OCI-LY7 (cell line): Measurements from ENCODE around the gene XG. TPM values are rescaled to one million over a fixed set of nuclear protein-coding genes. Genes with fewer than 3 reads are reported as not detected.

Experiments used
- BruUV-seq: library from RNA; stranded (reverse); fragments of 400-500 nt; replicated peaks from 2 replicates; lab custom pipeline; 2021; lab: Mats Ljungman, UMichigan
- CTCF ChIA-PET: fragments of 300-600 bp; sonication (Branson Sonifier 250); formaldehyde crosslinking; loops from one replicate; lab custom pipeline; 2022; ENCODE audit warnings: antibody characterized with exemption; ENCODE audit not compliant: unreplicated experiment; lab: Charles Lee
- POLR2A ChIA-PET: fragments of 300-600 bp; sonication (Branson Sonifier 250); formaldehyde crosslinking; loops from one replicate; lab custom pipeline; 2022; ENCODE audit warnings: antibody characterized with exemption; lab: Charles Lee
- DNase-seq: peaks from one replicate; pipeline ENCODE4 v3.0.0-alpha.2; 2015; ENCODE audit warnings: low spot score
- H2AFZ ChIP-seq: fragments of 200-600 bp; sonication (generic), shearing (Covaris generic); 2 replicates; pipeline ENCODE4 v1.6.1; 2014; ENCODE audit warnings: mild to moderate bottlenecking, antibody characterized with exemption, low read length, moderate library complexity
- H3K27ac ChIP-seq: fragments of 200-600 bp; sonication (generic); 2 replicates; pipeline ENCODE4 v1.5.1; 2014; ENCODE audit warnings: mixed run types, low read depth, mild to moderate bottlenecking, moderate library complexity, low read length, inconsistent platforms; ENCODE audit not compliant: poor library complexity, severe bottlenecking
- H3K36me3 ChIP-seq: fragments of 200-600 bp; sonication (generic); 2 replicates; pipeline ENCODE4 v1.6.1; 2014; ENCODE audit warnings: mild to moderate bottlenecking, antibody characterized with exemption, low read length, moderate library complexity, mixed read lengths; ENCODE audit not compliant: insufficient read depth
- H3K4me1 ChIP-seq: fragments of 200-600 bp; sonication (generic); 2 replicates; pipeline ENCODE4 v1.5.1; 2014; ENCODE audit warnings: mild to moderate bottlenecking, low read length; ENCODE audit not compliant: insufficient read depth, poor library complexity, severe bottlenecking
- H3K4me2 ChIP-seq: fragments of 200-600 bp; sonication (generic); 2 replicates; pipeline ENCODE4 v1.6.1; 2014; ENCODE audit warnings: mild to moderate bottlenecking, low read length
- H3K4me3 ChIP-seq: fragments of 200-600 bp; sonication (generic); 2 replicates; pipeline ENCODE4 v1.5.1; 2014; ENCODE audit warnings: mild to moderate bottlenecking, low read depth, low read length; ENCODE audit not compliant: poor library complexity, severe bottlenecking
- H3K79me2 ChIP-seq: fragments of 200-600 bp; sonication (generic); 2 replicates; pipeline ENCODE4 v1.6.1; 2016; ENCODE audit warnings: low read depth, mild to moderate bottlenecking, low read length, moderate library complexity, mixed read lengths; ENCODE audit not compliant: insufficient read depth
- H3K9me2 ChIP-seq: fragments of 200-600 bp; sonication (generic); 2 replicates; pipeline ENCODE4 v1.6.1; 2016; ENCODE audit warnings: mild to moderate bottlenecking, low read length, mixed read lengths; ENCODE audit not compliant: insufficient read depth
- H3K9me3 ChIP-seq: fragments of 200-600 bp; sonication (generic); 2 replicates; pipeline ENCODE4 v1.6.1; 2014; ENCODE audit warnings: mild to moderate bottlenecking, mixed run types, low read length, mixed read lengths
- H4K20me1 ChIP-seq: fragments of 200-600 bp; sonication (generic); 2 replicates; pipeline ENCODE4 v1.6.1; 2014; ENCODE audit warnings: mild to moderate bottlenecking, antibody characterized with exemption, low read length, moderate library complexity, mixed read lengths; ENCODE audit not compliant: insufficient read depth
- CTCF ChIP-seq: fragments of 200-600 bp; sonication (generic); conservative IDR thresholded peaks from 2 replicates; pipeline ENCODE4 v1.5.1; 2014; ENCODE audit warnings: mild to moderate bottlenecking, antibody characterized with exemption, low read length, moderate library complexity, mixed read lengths
- EZH2phosphoT487 ChIP-seq: fragments of 200-600 bp; sonication (generic); IDR thresholded peaks from 2 replicates; pipeline ENCODE4 v1.6.1; 2018; ENCODE audit warnings: low read depth, borderline replicate concordance, mild to moderate bottlenecking, mixed run types, antibody characterized with exemption, low read length, moderate library complexity, mixed read lengths
- intact Hi-C: fragments of 100-400 bp; cut with micrococcal nuclease; formaldehyde crosslinking; loops from one replicate; pipeline ENCODE4 v1.10.0; 2022; ENCODE audit not compliant: unreplicated experiment
- total RNA-seq, 2 experiments: library from RNA; depleted of rRNA in 1 of 2; stranded (reverse); fragments of >200 nt in 1 of 2; shearing (Covaris generic) in 1 of 2; gene quantifications; 2 replicates each; pipeline ENCODE4 v1.2.3, GENCODE V29; 2014 to 2022

The XG gene
- total RNA-seq, 2 experiments from 2014 or later, result not detected

- DNase-seq, result no peak
- TF ChIP-seq EZH2phosphoT487, result no peak
- no peak for TF ChIP-seq CTCF
- Histone ChIP-seq H3K4me3 (no peak overlapping the region), H3K4me1 (no peaks in the 10 kb centered on the region), H3K9me3 (no peaks in the 10 kb centered on the region), H2AFZ (no peak overlapping the region), H4K20me1 (no peaks in the 10 kb centered on the region), H3K27ac (no peak overlapping the region), H3K36me3 (no peaks in the 10 kb centered on the region), H3K9me2 (no peaks in the 10 kb centered on the region), H3K4me2 (no peak overlapping the region), H3K79me2 (no peaks in the 10 kb centered on the region)
- ChIA-PET POLR2A (no interaction called here), CTCF (no interaction called here)
- no TSS peak for BruUV-seq
- intact Hi-C loops, result no loop called here
Measured at GRCh38 chrX:2854918-2855317, 103.1 kb downstream of the XG start.

DNA sequence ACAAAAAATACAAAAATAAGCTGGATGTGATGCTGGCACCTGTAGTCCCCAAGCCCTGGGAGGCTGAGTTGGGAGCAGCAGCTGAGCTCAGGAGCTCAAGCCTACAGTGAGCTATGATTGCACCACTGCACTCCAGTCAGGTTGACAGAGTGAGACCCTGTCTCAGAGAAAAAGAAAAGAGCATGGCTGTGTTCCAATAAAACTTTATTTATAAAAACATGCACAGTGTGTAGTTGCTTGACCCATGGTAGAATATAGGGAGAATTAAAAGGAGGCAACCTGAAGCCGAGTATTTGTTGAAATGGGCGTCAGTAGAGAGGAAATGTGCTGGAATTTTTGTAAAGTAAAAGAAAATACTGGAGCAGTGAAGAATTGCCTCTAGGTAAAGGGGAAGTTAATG is 103.9 kb downstream of the XG start:
- Histone ChIP-seq H3K9me2 (no peaks in the 10 kb centered on the region), H3K27ac (no peak overlapping the region), H3K4me1 (no peaks in the 10 kb centered on the region), H3K36me3 (no peaks in the 10 kb centered on the region), H3K4me3 (no peak overlapping the region), H4K20me1 (no peaks in the 10 kb centered on the region), H2AFZ (no peak overlapping the region), H3K4me2 (no peak overlapping the region), H3K9me3 (no peaks in the 10 kb centered on the region), H3K79me2 (no peaks in the 10 kb centered on the region)
- intact Hi-C loops, result no loop called here
- ChIA-PET POLR2A (no interaction called here), CTCF (no interaction called here)
- no peak for DNase-seq
- no TSS peak for BruUV-seq
- TF ChIP-seq EZH2phosphoT487, result no peak
- no peak for TF ChIP-seq CTCF

- POLR2A ChIA-PET, result no interaction called here
Measured at GRCh38 chrX:2857566-2857965, 105.7 kb downstream of the XG start.

More at GRCh38 chrX:2857566-2857965, 105.7 kb downstream of the XG start:
- H3K9me2 ChIP-seq, result no peaks in the 10 kb centered on the region
- BruUV-seq, result no TSS peak
- H3K27ac ChIP-seq, result no peak overlapping the region
- H2AFZ ChIP-seq, result no peak overlapping the region
- intact Hi-C loops, result no loop called here
- CTCF ChIA-PET, result no interaction called here
- no peaks in the 10 kb centered on the region for H3K79me2 ChIP-seq
- no peaks in the 10 kb centered on the region for H3K4me1 ChIP-seq
- no peak overlapping the region for H3K4me3 ChIP-seq
- H3K4me2 ChIP-seq, result no peak overlapping the region
- no peaks in the 10 kb centered on the region for H3K9me3 ChIP-seq
- DNase-seq, result no peak
- TF ChIP-seq CTCF (no peak), EZH2phosphoT487 (no peak)
- no peaks in the 10 kb centered on the region for H4K20me1 ChIP-seq
- H3K36me3 ChIP-seq, result no peaks in the 10 kb centered on the region
